Loucy (cell line): ENCODE results near the gene TJP1.

Experiments used
- H2AFZ ChIP-seq: fragments of 200-600 bp; sonication (generic); 2 replicates; pipeline ENCODE4 v1.6.0; 2016; ENCODE audit warnings: antibody characterized with exemption, mild to moderate bottlenecking, low read length, moderate library complexity
- H3F3A ChIP-seq: fragments of 200-600 bp; 2 replicates; pipeline ENCODE4 v1.6.0; 2016; ENCODE audit warnings: antibody characterized with exemption, low read depth, mild to moderate bottlenecking
- H3K27me3 ChIP-seq: fragments of 200-600 bp; sonication (generic); 2 replicates; pipeline ENCODE4 v1.6.1; 2014; ENCODE audit warnings: low read length, mild to moderate bottlenecking; ENCODE audit not compliant: insufficient read depth, poor library complexity, severe bottlenecking
- H3K36me3 ChIP-seq: fragments of 200-600 bp; sonication (generic); 2 replicates; pipeline ENCODE4 v1.6.1; 2016; ENCODE audit warnings: low read length; ENCODE audit not compliant: insufficient read depth
- H3K4me1 ChIP-seq: fragments of 200-600 bp; sonication (generic); 2 replicates; pipeline ENCODE4 v1.5.1; 2014; ENCODE audit warnings: low read length, mild to moderate bottlenecking; ENCODE audit not compliant: insufficient read depth, poor library complexity, severe bottlenecking
- H3K4me2 ChIP-seq: fragments of 200-600 bp; sonication (generic); 2 replicates; pipeline ENCODE4 v1.6.0; 2014; ENCODE audit warnings: antibody characterized with exemption, low read length, low read depth, mild to moderate bottlenecking; ENCODE audit not compliant: poor library complexity, severe bottlenecking
- H3K4me3 ChIP-seq: fragments of 200-600 bp; sonication (generic); 2 replicates; pipeline ENCODE4 v1.5.1; 2014; ENCODE audit warnings: low read length, mild to moderate bottlenecking, mixed read lengths; ENCODE audit not compliant: poor library complexity, severe bottlenecking
- H3K79me2 ChIP-seq: fragments of 200-600 bp; sonication (generic); 2 replicates; pipeline ENCODE4 v1.6.1; 2014; ENCODE audit warnings: low read length; ENCODE audit not compliant: insufficient read depth
- H3K9ac ChIP-seq: fragments of 200-600 bp; sonication (generic); 2 replicates; pipeline ENCODE4 v1.6.0; 2014; ENCODE audit warnings: mild to moderate bottlenecking, low read depth, low read length, moderate library complexity; ENCODE audit not compliant: poor library complexity, severe bottlenecking
- H3K9me2 ChIP-seq: fragments of 200-600 bp; sonication (generic); replicated peaks from 2 replicates; pipeline ENCODE4 v1.6.1; 2016; ENCODE audit warnings: low read depth, low read length, mixed read lengths
- H3K9me3 ChIP-seq: fragments of 200-600 bp; sonication (generic); 2 replicates; pipeline ENCODE4 v1.6.1; 2014; ENCODE audit warnings: mild to moderate bottlenecking, antibody characterized with exemption, low read length, low read depth; ENCODE audit not compliant: insufficient read depth
- H4K20me1 ChIP-seq: fragments of 200-600 bp; sonication (generic); 2 replicates; pipeline ENCODE4 v1.6.0; 2014; ENCODE audit warnings: antibody characterized with exemption, low read length, mild to moderate bottlenecking; ENCODE audit not compliant: insufficient read depth, poor library complexity, severe bottlenecking
- CTCF ChIP-seq: fragments of 200-600 bp; sonication (generic); conservative IDR thresholded peaks from 2 replicates; pipeline ENCODE4 v1.5.1; 2014; ENCODE audit warnings: mild to moderate bottlenecking, antibody characterized with exemption, low read length
- EZH2phosphoT487 ChIP-seq: fragments of 200-600 bp; IDR thresholded peaks from 2 replicates; pipeline ENCODE4 v1.6.1; 2018; ENCODE audit warnings: antibody characterized with exemption, mild to moderate bottlenecking, moderate library complexity, borderline replicate concordance

TJP1 gene

GRCh38 chr15:29863438-29863837, 41.2 kb upstream of the TJP1 start:
- H3K9me2 ChIP-seq = no peaks in the 10 kb centered on the region
- H3K4me3 ChIP-seq = no peak overlapping the region
- no peak overlapping the region for H3K9ac ChIP-seq
- H4K20me1 ChIP-seq = no peaks in the 10 kb centered on the region
- no peaks in the 10 kb centered on the region for H3K36me3 ChIP-seq
- no peak for TF ChIP-seq CTCF
- TF ChIP-seq EZH2phosphoT487 = no peak
- no peaks in the 10 kb centered on the region for H3K9me3 ChIP-seq
- no peak overlapping the region for H2AFZ ChIP-seq
- H3K79me2 ChIP-seq = no peaks in the 10 kb centered on the region
- H3K4me1 ChIP-seq = no peaks in the 10 kb centered on the region
- no peaks in the 10 kb centered on the region for H3K27me3 ChIP-seq
- no peak overlapping the region for H3K4me2 ChIP-seq
- H3F3A ChIP-seq = no peaks in the 10 kb centered on the region

GRCh38 chr15:29862271-29862670, 40.0 kb upstream of the TJP1 start:
- Histone ChIP-seq H3K4me2 (no peak overlapping the region), H3K4me1 (no peaks in the 10 kb centered on the region), H3K9me2 (no peaks in the 10 kb centered on the region), H3K27me3 (no peaks in the 10 kb centered on the region), H3K9me3 (no peaks in the 10 kb centered on the region), H2AFZ (no peak overlapping the region), H3K9ac (no peak overlapping the region), H4K20me1 (no peaks in the 10 kb centered on the region), H3K79me2 (no peaks in the 10 kb centered on the region), H3K36me3 (no peaks in the 10 kb centered on the region), H3K4me3 (no peak overlapping the region), H3F3A (no peaks in the 10 kb centered on the region)
- TF ChIP-seq EZH2phosphoT487 (no peak), CTCF (no peak)

- H3K4me1 ChIP-seq = no peaks in the 10 kb centered on the region
- no peak for TF ChIP-seq CTCF
- TF ChIP-seq EZH2phosphoT487 = no peak
- H2AFZ ChIP-seq = no peak overlapping the region
- no peaks in the 10 kb centered on the region for H3F3A ChIP-seq
- H3K79me2 ChIP-seq = no peaks in the 10 kb centered on the region
- H3K36me3 ChIP-seq = no peaks in the 10 kb centered on the region
- H3K9ac ChIP-seq = no peak overlapping the region
- H3K27me3 ChIP-seq = no peaks in the 10 kb centered on the region
- no peak overlapping the region for H3K4me3 ChIP-seq
- no peaks in the 10 kb centered on the region for H3K9me2 ChIP-seq
- H3K4me2 ChIP-seq = no peak overlapping the region
- no peaks in the 10 kb centered on the region for H3K9me3 ChIP-seq
- no peaks in the 10 kb centered on the region for H4K20me1 ChIP-seq
Measured at GRCh38 chr15:29860872-29861271, 38.6 kb upstream of the TJP1 start.
